GM19035 (cell line): ENCODE measurements around the gene MYH7.
"Not testable (repeated sequence)": the region's sequence is repeated elsewhere in the genome, so short reads cannot be mapped to it uniquely, and the experiment has no call there.

Experiments used
- ATAC-seq: cut with Tn5 transposase; IDR thresholded peaks from one replicate; pipeline ENCODE4 v1.9.1; 2021; ENCODE audit not compliant: unreplicated experiment

The MYH7 gene

DNA sequence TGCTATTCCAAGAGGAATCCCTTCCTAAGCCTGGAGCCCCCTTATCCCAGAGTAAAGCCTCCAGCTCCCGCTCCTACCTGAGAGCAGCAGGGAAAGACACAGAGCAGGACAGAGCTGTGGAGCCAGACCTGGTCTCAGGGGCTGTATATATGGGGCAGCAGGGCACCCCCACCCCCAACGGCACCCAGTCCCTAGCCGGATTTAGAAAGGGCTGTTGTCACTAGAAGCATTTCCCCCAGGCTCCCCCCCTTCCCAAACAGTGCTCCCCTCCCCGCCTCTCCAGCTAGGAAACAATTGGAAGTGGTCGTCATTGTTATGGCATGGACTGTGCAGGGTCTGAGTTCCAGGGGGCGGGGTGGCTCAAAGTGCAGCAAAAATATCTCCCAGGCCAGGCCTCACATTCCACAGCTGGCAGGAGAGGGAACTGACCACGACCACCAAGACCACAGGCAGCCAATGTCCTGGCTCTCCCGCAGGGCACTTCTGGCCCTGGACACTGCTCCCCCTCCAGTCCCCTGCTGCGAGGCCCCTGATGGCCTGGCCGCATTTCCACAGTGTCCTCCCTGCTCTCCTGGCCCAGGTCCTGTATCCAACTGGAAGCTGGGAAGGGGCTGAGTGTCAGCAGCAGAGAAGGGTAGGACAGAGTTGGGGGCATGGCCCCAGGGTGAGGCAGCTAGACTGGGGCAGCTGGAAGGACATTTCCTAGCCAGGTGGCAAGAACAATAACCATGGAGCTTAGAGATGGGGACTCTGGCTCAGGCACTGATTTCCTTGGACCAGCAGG lies at the start of gene MYH7:
Gene MYH7, minus strand, starts transcription at position 118 of the 784 bp plus-strand sequence. CDS start 1,928 bp downstream, outside the sequence.
- ATAC-seq, result no peak

DNA sequence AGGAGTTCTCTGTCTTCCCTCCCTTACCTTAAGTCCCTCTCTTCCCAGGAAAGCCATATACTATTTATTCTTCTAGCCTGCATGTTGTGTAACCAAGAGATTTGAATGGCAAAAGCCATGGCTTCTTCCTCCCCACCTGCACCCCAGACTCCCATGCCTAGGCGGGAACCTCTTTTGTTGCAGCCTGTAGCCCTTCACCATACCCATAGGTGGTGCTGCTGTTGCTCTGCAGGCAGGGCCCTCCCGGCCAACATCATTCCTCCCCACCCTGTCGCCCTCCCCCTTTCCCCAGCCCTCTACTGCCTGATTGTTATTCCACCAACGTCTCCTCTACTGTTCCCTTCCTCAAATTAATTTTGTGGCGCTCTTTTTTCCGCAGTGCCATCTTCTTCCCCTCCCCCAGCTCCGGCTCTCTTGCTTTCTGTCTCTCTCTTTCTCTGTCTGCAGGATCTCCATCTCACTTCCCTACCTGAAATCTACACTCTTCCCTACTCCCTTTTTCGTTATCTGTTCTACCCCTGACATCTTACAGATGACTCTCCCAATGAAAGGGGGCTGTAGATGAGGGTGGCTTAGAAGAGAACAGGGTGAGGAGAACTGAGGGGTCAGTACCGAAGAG lies 47.9 kb upstream of the MYH7 start:
- no peak for ATAC-seq

DNA sequence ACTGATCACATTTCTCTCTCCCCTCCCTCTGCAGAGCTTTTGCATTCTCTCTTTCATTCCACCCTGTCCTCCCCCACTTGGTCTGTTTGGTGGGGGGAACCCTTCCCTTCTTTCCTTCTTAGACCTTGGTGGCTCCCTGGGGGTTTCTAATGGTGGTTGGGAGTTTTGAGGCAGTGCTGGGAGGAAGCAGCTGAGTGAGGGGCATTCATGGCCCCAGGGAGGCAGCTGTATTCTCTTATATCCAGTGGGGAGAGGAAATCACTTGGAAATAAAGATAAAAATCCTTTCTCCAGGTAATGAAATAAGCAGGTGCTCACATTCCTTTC lies 47.3 kb upstream of the MYH7 start:
- ATAC-seq, result no peak

- no peak for ATAC-seq
Observed at GRCh38 chr14:23481979-23482822, 46.7 kb upstream of the MYH7 start.

- ATAC-seq, result no peak
Observed at GRCh38 chr14:23481362-23481970, 46.0 kb upstream of the MYH7 start.

GRCh38 chr14:23478109-23478759 lies 42.8 kb upstream of the MYH7 start:
- no peak for ATAC-seq

DNA sequence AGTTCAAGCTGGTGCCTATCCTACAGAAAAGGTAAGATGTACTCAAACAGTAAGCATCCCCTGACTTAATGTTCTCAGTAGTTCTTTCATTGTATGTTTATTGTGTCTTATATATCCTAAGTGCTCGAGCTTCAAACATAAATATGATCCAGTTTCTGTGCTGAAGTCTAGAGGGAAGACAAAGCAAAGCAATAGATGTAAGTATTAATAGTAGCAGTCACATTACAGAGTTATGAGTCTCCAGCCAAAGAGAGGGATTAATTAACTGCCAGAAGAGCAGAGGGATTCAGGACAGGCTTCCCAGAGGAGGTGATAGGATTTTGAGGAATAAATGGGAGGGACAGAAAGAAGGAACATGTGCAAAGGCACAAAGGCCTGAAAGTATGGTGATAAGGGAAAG lies 35.5 kb upstream of the MYH7 start:
- ATAC-seq, result no peak

- ATAC-seq, result no peak
Observed at GRCh38 chr14:23469906-23470403, 34.5 kb upstream of the MYH7 start.

GRCh38 chr14:23469127-23469905 lies 33.9 kb upstream of the MYH7 start, which contains the start of gene NGDN:
Gene NGDN, plus strand, starts transcription at chr14:23469703. Its CDS starts 13 bp downstream, at chr14:23469716.
- peak; percentile 95 for ATAC-seq

- ATAC-seq, result no peak
Observed at GRCh38 chr14:23468704-23469126, 33.3 kb upstream of the MYH7 start.

DNA sequence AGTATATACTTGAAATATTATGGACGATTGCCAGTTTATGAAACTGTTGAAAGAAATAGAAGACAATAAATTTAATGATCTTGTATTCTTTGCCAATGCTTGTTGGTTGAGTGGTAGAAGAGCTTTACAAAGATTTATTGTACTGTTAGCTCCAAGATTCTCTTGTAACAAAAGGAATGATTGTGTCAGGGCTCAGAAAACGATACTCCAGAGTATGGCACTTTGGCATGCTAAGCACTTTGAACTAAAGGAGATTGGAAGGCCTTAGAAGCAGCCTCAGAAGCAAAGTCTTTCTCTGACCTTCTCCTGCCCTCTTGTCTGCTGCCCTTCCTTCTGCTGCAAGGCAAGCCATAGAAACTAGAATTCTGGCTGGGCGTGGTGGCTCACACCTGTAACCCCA lies 29.8 kb upstream of the MYH7 start:
- no peak for ATAC-seq

GRCh38 chr14:23464700-23465099 lies 29.2 kb upstream of the MYH7 start:
- no peak for ATAC-seq

DNA sequence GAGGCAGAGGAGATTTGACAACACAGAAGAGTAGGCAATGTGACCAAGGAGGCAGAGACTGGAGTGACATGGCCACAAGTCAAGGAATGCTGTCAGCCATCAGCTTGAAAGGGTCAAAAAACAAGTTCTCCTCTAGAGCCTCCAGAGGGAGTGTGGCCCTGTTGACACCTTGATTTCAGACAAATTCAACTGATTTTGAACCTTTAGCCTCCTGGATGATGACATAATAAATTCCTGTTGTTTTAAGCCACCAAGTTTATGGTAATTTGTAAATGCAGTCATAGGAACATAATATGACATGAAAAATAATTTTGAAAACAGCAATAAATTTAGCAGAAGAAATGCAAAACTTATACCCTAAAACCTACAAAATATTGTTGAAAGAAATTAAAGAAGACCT lies 25.5 kb upstream of the MYH7 start:
- no peak for ATAC-seq

DNA sequence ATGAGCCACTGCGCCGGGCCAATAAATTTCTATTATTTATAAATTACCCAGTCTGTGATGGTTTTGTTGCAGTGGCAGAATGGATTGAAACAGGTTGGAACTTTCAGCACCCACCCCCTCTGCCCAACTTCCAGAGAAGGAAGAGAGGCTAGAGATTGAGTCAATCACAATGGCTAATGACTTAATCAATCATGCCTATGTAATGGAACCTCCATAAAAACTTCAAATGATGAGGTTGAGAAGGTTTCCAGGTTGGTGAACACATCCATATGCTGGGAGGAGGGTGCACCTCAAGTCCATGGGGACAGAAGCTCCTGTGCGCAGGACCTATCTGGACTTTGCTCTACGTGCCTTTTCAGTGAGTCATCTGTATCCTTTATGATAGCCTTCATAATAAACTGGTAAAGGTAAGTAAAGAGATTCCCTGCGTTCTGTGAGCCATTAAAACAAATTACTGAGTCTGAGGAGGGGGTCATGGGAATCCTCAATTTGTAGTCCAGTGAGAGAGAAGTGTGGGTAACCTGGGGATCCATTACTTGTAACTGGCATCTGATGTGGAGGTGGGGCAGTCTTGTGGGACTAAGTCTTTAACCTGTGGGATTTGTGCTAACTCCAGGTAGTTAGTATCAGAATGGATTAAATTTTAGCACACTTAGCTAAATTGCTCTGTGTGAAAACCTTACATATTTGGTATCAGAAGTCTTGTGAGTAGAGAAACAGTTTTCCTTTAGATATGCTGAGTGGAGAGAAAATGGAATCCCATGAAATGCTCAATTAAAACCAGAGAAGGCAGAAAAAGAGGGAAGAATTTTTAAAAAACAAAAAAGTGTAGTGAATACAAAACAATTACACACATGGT lies 22.4 kb upstream of the MYH7 start:
- ATAC-seq, result no peak

GRCh38 chr14:23456883-23457586 lies 21.6 kb upstream of the MYH7 start:
- not testable (repeated sequence) for ATAC-seq

GRCh38 chr14:23454445-23454856 lies 19.0 kb upstream of the MYH7 start:
- no peak for ATAC-seq

GRCh38 chr14:23452237-23452636 lies 16.8 kb upstream of the MYH7 start:
- ATAC-seq, result no peak

DNA sequence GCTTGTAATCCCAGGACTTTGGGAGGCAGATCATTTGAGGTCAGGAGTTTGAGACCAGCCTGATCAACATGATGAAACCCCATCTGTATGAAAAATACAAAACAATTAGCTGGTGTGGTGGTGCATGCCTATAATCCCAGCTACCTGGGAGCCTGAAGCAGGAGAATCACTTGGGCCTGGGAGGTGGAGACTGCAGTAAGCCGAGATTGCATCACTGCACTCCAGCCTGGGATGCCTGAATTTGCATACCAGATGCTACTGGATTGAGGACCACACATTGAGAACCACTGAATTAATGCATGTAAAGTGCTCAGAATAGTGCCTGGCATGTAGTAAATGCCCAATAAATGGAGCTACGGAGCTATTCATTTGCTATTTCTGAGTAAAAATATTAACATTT lies 14.9 kb upstream of the MYH7 start:
- no peak for ATAC-seq
